RWPE2 (cell line): ENCODE results near the gene SEPSECS.
"Not testable (repeated sequence)": the region's sequence is repeated elsewhere in the genome, so short reads cannot be mapped to it uniquely, and the experiment has no call there.

Experiments
- ATAC-seq: fragments of 200-7000 bp; cut with Tn5 transposase; 3 replicates; pipeline ENCODE4 v1.9.1; 2021; ENCODE audit warnings: low read depth
- DNase-seq: peaks from one replicate; pipeline ENCODE4 v3.0.0-alpha.2; 2020; ENCODE audit warnings: low spot score
- H3K27ac ChIP-seq: fragments of 450-650 bp; 2 replicates; pipeline ENCODE4 v1.5.1; 2017; ENCODE audit warnings: mild to moderate bottlenecking; ENCODE audit not compliant: poor library complexity, severe bottlenecking
- H3K27me3 ChIP-seq: fragments of 250-450 bp; sonication (Bioruptor Pico); 2 replicates; pipeline ENCODE4 v1.5.1; 2021; ENCODE audit warnings: mild to moderate bottlenecking, moderate library complexity; ENCODE audit not compliant: insufficient read depth, poor library complexity, severe bottlenecking
- H3K36me3 ChIP-seq: fragments of 250-450 bp; sonication (Bioruptor Pico); 2 replicates; pipeline ENCODE4 v1.5.1; 2020; ENCODE audit warnings: low read depth, mild to moderate bottlenecking, moderate library complexity
- H3K4me1 ChIP-seq: fragments of 250-450 bp; sonication (Bioruptor Pico); 2 replicates; pipeline ENCODE4 v1.5.1; 2021; ENCODE audit warnings: mild to moderate bottlenecking, moderate library complexity; ENCODE audit not compliant: insufficient read depth, poor library complexity, severe bottlenecking
- H3K4me3 ChIP-seq: fragments of 250-450 bp; sonication (Bioruptor Pico); 2 replicates; pipeline ENCODE4 v1.5.1; 2021; ENCODE audit warnings: mild to moderate bottlenecking, moderate library complexity; ENCODE audit not compliant: severe bottlenecking
- H3K9me3 ChIP-seq: fragments of 250-450 bp; sonication (Bioruptor Pico); 2 replicates; pipeline ENCODE4 v1.5.1; 2021; ENCODE audit warnings: mild to moderate bottlenecking, moderate library complexity; ENCODE audit not compliant: severe bottlenecking
- CTCF ChIP-seq: fragments of 450-650 bp; IDR thresholded peaks from one replicate; pipeline ENCODE4 v1.5.1; 2017; ENCODE audit warnings: mild to moderate bottlenecking, moderate library complexity; ENCODE audit not compliant: poor library complexity, severe bottlenecking

SEPSECS gene

GRCh38 chr4:25085671-25086070, 74.6 kb downstream of the SEPSECS start:
- no peaks in the 10 kb centered on the region for H3K36me3 ChIP-seq
- DNase-seq (no peak), ATAC-seq (no peak)
- TF ChIP-seq CTCF = no peak
- H3K27ac ChIP-seq = no peak overlapping the region
- H3K9me3 ChIP-seq = no peaks in the 10 kb centered on the region
- no peak overlapping the region for H3K4me3 ChIP-seq
- no peaks in the 10 kb centered on the region for H3K4me1 ChIP-seq
- H3K27me3 ChIP-seq = peaks cover 8% of the 10 kb centered on the region

DNA sequence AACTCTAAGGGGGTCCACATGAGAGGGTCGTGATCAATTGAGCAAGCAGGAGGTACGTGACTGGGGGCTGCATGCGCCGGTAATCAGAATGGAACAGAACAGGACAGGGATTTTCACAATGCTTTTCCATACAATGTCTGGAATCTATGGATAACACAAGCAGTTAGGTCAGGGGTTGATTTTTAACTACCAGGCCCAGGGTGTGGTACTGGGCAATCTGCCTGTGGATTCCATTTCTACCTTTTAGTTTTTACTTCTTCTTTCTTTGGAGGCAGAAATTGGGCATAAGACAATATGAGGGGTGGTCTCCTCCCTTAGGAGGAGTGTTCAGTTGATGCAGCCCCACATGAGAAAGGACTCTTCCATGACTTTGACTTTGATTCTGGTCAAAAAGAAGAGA, 76.8 kb downstream of the SEPSECS start:
- not testable (repeated sequence) for H3K4me1 ChIP-seq, H3K27ac ChIP-seq, H3K4me3 ChIP-seq, H3K9me3 ChIP-seq, H3K36me3 ChIP-seq, H3K27me3 ChIP-seq, DNase-seq, ATAC-seq

DNA sequence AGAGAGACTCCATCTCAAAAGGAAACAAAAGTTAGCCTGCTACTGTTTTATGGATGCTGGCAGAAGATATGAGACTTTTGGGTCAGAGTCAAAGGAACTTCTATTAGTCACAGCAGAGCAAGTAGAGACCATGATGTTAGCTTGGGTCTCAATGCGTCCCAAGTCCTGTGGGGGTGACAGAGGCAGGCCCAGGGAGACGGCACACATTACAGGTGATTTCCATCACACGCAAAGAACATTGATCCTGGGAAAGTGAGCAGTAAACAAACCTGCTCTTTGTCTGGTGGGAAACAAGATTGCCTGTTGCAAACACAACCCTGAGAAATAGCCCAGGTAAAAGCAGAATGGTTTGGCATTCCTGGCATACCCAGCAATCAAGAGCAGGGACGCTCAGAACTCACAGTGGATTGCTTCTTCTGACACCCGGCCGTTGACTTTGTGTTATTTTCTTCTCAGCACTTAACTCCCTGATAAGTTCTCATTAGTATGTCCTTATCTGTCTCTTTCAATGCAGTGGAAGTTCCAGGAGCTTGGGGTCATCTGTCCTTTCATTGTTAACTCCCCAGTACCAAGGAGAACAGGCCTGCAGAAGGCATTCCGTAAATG, 78.3 kb downstream of the SEPSECS start:
- H3K36me3 ChIP-seq = no peaks in the 10 kb centered on the region
- ATAC-seq (no peak), DNase-seq (no peak)
- no peaks in the 10 kb centered on the region for H3K4me1 ChIP-seq
- no peak overlapping the region for H3K4me3 ChIP-seq
- H3K27ac ChIP-seq = no peak overlapping the region
- no peak for TF ChIP-seq CTCF
- no peaks in the 10 kb centered on the region for H3K27me3 ChIP-seq
- no peaks in the 10 kb centered on the region for H3K9me3 ChIP-seq

- Histone ChIP-seq H3K4me1 (no peaks in the 10 kb centered on the region), H3K4me3 (no peak overlapping the region), H3K27me3 (no peaks in the 10 kb centered on the region), H3K9me3 (no peaks in the 10 kb centered on the region), H3K27ac (no peak overlapping the region), H3K36me3 (no peaks in the 10 kb centered on the region)
- DNase-seq = no peak
- TF ChIP-seq CTCF = no peak
- ATAC-seq = no peak
Measured at GRCh38 chr4:25080571-25080970, 79.7 kb downstream of the SEPSECS start.

GRCh38 chr4:25078523-25078922, 81.7 kb downstream of the SEPSECS start:
- TF ChIP-seq CTCF = no peak

More at GRCh38 chr4:25078523-25078922, 81.7 kb downstream of the SEPSECS start:
- Histone ChIP-seq H3K27ac (no peak overlapping the region), H3K36me3 (no peaks in the 10 kb centered on the region), H3K9me3 (no peaks in the 10 kb centered on the region), H3K4me1 (no peaks in the 10 kb centered on the region), H3K27me3 (no peaks in the 10 kb centered on the region), H3K4me3 (no peak overlapping the region)
- DNase-seq (no peak), ATAC-seq (no peak)
